WTC11 (cell line): ENCODE results near the gene PFN1. TPM values are rescaled to one million over a fixed set of nuclear protein-coding genes. Genes with fewer than 3 reads are reported as not detected.

Experiments used
- ATAC-seq: fragments of 200-7000 bp; cut with Tn5 transposase; 2 replicates; pipeline ENCODE4 v1.10.0; 2021; ENCODE audit warnings: mild to moderate bottlenecking, moderate library complexity
- CTCF ChIA-PET: fragments of 300-600 bp; sonication (Branson Sonifier 250); formaldehyde crosslinking; loops from one replicate; lab custom pipeline; 2021; ENCODE audit warnings: antibody characterized with exemption; lab: Charles Lee
- POLR2A ChIA-PET: fragments of 350-600 bp; sonication (Branson Sonifier 250); formaldehyde crosslinking; loops from one replicate; lab custom pipeline; 2021; ENCODE audit warnings: antibody characterized with exemption; lab: Charles Lee
- DNase-seq: peaks from one replicate; pipeline ENCODE4 v3.0.0; 2021; ENCODE audit warnings: low spot score
- H3K27ac Mint-ChIP-seq: 2 replicates; pipeline ENCODE4 v1.8.0; 2021; ENCODE audit warnings: mixed read lengths
- H3K27me3 Mint-ChIP-seq: 2 replicates; pipeline ENCODE4 v1.8.0; 2021; ENCODE audit warnings: low read depth, mild to moderate bottlenecking, moderate library complexity, mixed read lengths
- H3K36me3 Mint-ChIP-seq: 2 replicates; pipeline ENCODE4 v1.8.0; 2021; ENCODE audit warnings: mixed read lengths
- H3K4me1 Mint-ChIP-seq: 2 replicates; pipeline ENCODE4 v1.8.0; 2022; ENCODE audit warnings: mixed read lengths
- H3K4me3 Mint-ChIP-seq: 2 replicates; pipeline ENCODE4 v1.8.0; 2021; ENCODE audit warnings: mild to moderate bottlenecking, moderate library complexity, mixed read lengths
- H3K9me3 Mint-ChIP-seq: 2 replicates; pipeline ENCODE4 v1.8.0; 2021; ENCODE audit warnings: mixed read lengths
- ARID4B ChIP-seq: sonication (generic); formaldehyde crosslinking; IDR thresholded peaks from 2 replicates; pipeline ENCODE4 v1.8.0; 2023; ENCODE audit warnings: missing genetic modification reagents, mild to moderate bottlenecking, borderline replicate concordance
- ATF6 ChIP-seq: sonication (generic); formaldehyde crosslinking; IDR thresholded peaks from 2 replicates; pipeline ENCODE4 v1.8.1; 2023; ENCODE audit warnings: mild to moderate bottlenecking, missing genetic modification reagents
- IRF2 ChIP-seq: sonication (generic); formaldehyde crosslinking; IDR thresholded peaks from 2 replicates; pipeline ENCODE4 v1.8.0; 2022; ENCODE audit warnings: low read depth, missing genetic modification reagents, borderline replicate concordance
- JUN ChIP-seq: sonication (generic); formaldehyde crosslinking; IDR thresholded peaks from 2 replicates; pipeline ENCODE4 v1.8.0; 2023; ENCODE audit warnings: mild to moderate bottlenecking, missing genetic modification reagents
- NFATC4 ChIP-seq: fragments of 250-450 bp; sonication (Bioruptor Pico); IDR thresholded peaks from 2 replicates; pipeline ENCODE4 v1.9.0; 2021; ENCODE audit warnings: mild to moderate bottlenecking
- SMAD4 ChIP-seq: sonication (generic); formaldehyde crosslinking; IDR thresholded peaks from 2 replicates; pipeline ENCODE4 v1.8.0; 2022; ENCODE audit warnings: mild to moderate bottlenecking, missing genetic modification reagents
- USF1 ChIP-seq: sonication (generic); formaldehyde crosslinking; IDR thresholded peaks from 2 replicates; pipeline ENCODE4 v1.8.0; 2022; ENCODE audit warnings: mild to moderate bottlenecking, missing genetic modification reagents
- total RNA-seq: library from RNA; stranded (reverse); gene quantifications from 3 replicates; pipeline ENCODE4 v1.2.3, GENCODE V29; 2021
- TF ChIP-seq, protein P1 (sequence below): fragments of 250-450 bp; sonication (Bioruptor Pico); IDR thresholded peaks from 2 replicates; pipeline ENCODE4 v1.9.0; 2021; ENCODE audit warnings: mild to moderate bottlenecking, borderline replicate concordance
- TF ChIP-seq, protein P2 (sequence below): sonication (generic); formaldehyde crosslinking; IDR thresholded peaks from 2 replicates; pipeline ENCODE4 v1.8.0; 2022; ENCODE audit warnings: mild to moderate bottlenecking, missing genetic modification reagents

Gene PFN1
- total RNA-seq, 1 experiment from 2014 or later: 1,289 TPM

DNA sequence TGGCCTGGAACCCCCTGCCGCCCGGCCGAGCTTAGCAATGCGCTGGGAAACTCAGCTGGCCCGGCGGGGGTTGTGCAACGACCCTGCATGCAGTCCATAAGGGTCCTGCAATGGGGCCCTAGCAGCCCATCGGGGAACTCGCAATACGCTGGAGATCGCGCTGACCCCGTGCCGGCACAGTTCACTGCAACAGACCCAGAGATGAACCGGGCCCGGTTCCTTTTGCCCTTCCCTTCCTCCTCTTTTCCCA, 8.9 kb downstream of the PFN1 start:
- ATAC-seq (no peak), DNase-seq (no peak)
- peaks cover 25% of the 10 kb centered on the region for H3K4me1 Mint-ChIP-seq
- no peaks in the 10 kb centered on the region for H3K9me3 Mint-ChIP-seq
- H3K27me3 Mint-ChIP-seq: no peaks in the 10 kb centered on the region
- ChIA-PET POLR2A (interaction anchor here (0.6 to 2.6 kb wide), 7 partner anchors 9 to 74 kb away, joined by 3 to 38 read pairs (median 6); partner anchors contain the start of genes CHRNE, INCA1, KIF1C and PFN1), CTCF (interaction anchor here (0.7 to 2.6 kb wide), 14 partner anchors 11 to 209 kb away, joined by 3 to 38 read pairs (median 6); partner anchors contain the start of genes CAMTA2, CHRNE, ENO3 and MED11)
- H3K36me3 Mint-ChIP-seq: peaks cover 39% of the 10 kb centered on the region
- TF ChIP-seq ATF6 (CRISPR knock-in tag): no peak
- 0 out of 2 replicates have a peak, but pooled peaks have one; percentile 22 for TF ChIP-seq SMAD4 (CRISPR knock-in tag)
- TF ChIP-seq USF1 (CRISPR knock-in tag): peak; percentile 10; the same call in 1 of the 2 replicates
- TF ChIP-seq, protein P1, sequence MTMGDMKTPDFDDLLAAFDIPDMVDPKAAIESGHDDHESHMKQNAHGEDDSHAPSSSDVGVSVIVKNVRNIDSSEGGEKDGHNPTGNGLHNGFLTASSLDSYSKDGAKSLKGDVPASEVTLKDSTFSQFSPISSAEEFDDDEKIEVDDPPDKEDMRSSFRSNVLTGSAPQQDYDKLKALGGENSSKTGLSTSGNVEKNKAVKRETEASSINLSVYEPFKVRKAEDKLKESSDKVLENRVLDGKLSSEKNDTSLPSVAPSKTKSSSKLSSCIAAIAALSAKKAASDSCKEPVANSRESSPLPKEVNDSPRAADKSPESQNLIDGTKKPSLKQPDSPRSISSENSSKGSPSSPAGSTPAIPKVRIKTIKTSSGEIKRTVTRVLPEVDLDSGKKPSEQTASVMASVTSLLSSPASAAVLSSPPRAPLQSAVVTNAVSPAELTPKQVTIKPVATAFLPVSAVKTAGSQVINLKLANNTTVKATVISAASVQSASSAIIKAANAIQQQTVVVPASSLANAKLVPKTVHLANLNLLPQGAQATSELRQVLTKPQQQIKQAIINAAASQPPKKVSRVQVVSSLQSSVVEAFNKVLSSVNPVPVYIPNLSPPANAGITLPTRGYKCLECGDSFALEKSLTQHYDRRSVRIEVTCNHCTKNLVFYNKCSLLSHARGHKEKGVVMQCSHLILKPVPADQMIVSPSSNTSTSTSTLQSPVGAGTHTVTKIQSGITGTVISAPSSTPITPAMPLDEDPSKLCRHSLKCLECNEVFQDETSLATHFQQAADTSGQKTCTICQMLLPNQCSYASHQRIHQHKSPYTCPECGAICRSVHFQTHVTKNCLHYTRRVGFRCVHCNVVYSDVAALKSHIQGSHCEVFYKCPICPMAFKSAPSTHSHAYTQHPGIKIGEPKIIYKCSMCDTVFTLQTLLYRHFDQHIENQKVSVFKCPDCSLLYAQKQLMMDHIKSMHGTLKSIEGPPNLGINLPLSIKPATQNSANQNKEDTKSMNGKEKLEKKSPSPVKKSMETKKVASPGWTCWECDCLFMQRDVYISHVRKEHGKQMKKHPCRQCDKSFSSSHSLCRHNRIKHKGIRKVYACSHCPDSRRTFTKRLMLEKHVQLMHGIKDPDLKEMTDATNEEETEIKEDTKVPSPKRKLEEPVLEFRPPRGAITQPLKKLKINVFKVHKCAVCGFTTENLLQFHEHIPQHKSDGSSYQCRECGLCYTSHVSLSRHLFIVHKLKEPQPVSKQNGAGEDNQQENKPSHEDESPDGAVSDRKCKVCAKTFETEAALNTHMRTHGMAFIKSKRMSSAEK (CRISPR knock-in tag): no peak
- TF ChIP-seq, protein P2, sequence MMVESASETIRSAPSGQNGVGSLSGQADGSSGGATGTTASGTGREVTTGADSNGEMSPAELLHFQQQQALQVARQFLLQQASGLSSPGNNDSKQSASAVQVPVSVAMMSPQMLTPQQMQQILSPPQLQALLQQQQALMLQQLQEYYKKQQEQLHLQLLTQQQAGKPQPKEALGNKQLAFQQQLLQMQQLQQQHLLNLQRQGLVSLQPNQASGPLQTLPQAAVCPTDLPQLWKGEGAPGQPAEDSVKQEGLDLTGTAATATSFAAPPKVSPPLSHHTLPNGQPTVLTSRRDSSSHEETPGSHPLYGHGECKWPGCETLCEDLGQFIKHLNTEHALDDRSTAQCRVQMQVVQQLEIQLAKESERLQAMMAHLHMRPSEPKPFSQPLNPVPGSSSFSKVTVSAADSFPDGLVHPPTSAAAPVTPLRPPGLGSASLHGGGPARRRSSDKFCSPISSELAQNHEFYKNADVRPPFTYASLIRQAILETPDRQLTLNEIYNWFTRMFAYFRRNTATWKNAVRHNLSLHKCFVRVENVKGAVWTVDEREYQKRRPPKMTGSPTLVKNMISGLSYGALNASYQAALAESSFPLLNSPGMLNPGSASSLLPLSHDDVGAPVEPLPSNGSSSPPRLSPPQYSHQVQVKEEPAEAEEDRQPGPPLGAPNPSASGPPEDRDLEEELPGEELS (CRISPR knock-in tag): 0 out of 2 replicates have a peak, but pooled peaks have one; percentile 18
- TF ChIP-seq IRF2 (CRISPR knock-in tag): no peak
- 0 out of 2 replicates have a peak, but pooled peaks have one; percentile 18 for TF ChIP-seq JUN (CRISPR knock-in tag)
- no peak for TF ChIP-seq NFATC4 (CRISPR knock-in tag)
- TF ChIP-seq ARID4B: 0 out of 2 replicates have a peak, but pooled peaks have one; percentile 33
- peak overlapping the region; percentile 96 for H3K4me3 Mint-ChIP-seq
- H3K27ac Mint-ChIP-seq: peak overlapping the region; percentile 96
